NCI-H2107 (cell line): Measurements from ENCODE around the gene SLC23A3.

Experiments used
- DNase-seq: peaks from one replicate; lab custom pipeline; 2025; lab: John Stamatoyannopoulos, UW

SLC23A3 gene

DNA sequence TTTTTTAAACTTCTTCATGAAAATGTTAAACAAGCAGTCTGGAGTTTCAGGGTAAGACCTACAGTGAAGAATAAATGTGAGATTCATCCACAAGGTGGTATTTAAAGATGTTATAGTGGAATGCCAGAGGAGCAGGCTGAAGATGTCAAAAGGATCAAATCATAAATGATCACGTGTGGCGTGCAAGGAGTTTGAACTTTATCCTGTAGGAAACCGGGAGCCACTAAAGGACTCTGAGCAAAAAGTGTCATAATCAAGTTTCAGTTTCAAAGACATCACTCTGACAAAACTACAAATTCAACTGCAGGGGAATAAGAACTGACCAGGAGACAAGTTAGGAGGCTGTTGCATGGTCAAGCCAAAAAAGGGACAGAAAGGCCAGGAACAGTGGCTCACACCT is 29.1 kb downstream of the SLC23A3 start:
- no peak for DNase-seq

DNA sequence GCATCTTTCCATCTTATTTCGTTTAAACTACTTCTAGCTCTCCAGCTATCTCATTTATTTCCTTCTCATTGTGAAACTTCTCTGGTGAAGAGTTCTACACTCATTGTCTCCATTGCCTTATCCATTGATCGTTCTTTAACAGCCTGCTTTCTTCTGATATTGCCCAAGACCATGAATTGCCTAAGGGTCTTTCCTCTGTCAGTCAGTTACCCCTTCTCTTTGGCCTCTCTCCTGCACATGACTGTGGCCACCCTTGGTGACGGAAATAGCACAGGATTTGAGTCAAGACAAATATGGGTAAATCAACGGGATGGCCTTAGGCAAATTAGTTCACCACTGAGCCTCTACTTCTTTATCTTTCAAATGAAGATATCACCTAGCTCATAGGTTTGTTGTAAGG is 35.9 kb downstream of the SLC23A3 start:
- DNase-seq = no peak

DNA sequence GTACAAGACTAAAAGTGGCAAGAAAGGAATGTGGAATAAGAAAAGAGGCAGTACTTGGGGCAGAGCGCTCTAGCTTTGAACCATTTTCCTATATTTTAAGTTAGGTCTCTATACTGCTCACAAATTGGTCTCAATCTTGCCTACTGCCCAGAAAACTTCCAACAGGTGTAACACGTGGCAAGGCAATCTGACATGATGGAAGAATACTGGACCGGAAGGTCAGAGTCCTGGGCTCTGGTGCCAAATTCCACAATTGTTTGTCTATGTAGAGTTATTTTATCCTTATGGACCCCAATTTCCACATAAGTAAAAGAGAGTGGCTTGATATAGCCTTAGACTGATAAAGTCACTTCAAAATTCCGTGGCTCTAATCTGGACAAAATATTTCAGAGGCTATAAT is 38.1 kb downstream of the SLC23A3 start:
- no peak for DNase-seq

DNA sequence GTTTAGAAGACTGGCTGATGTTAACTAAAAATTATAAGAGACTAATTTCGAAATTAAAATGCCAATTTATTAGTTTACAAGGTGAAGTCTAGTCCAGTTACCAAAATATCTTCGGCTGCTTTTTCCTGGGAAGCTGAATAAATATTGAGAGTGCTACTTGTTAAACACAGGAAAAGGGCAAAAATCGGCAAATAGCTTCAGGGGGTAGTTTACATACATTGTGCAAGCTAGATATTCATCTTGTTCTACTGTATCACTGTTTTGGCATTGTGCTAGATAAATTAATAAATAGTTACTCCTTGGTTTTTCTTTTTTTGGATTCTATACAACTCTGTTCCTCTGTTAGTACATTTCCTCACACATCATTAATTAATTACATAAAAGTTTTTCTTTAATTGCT is 38.5 kb downstream of the SLC23A3 start:
- DNase-seq = no peak

DNA sequence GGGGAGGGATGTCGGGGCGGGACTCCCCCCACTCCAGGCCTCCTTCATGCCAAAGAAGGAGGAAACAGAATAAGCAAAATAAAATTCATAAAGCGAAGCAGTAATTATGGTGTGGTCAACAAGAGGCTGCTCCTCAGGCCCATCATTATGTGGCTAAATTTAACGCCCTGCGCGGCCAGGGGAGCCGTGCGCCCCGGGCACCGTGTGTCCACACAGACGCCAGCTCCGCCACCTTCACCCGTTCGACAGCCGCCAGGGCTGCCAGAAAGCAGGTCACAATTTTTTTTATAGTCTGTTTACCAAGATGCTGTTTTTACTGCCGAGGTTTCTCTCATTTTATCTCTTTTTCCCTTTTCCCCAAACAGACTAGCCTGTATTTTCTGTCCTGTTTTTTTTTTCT is 40.2 kb downstream of the SLC23A3 start:
- DNase-seq = no peak

DNA sequence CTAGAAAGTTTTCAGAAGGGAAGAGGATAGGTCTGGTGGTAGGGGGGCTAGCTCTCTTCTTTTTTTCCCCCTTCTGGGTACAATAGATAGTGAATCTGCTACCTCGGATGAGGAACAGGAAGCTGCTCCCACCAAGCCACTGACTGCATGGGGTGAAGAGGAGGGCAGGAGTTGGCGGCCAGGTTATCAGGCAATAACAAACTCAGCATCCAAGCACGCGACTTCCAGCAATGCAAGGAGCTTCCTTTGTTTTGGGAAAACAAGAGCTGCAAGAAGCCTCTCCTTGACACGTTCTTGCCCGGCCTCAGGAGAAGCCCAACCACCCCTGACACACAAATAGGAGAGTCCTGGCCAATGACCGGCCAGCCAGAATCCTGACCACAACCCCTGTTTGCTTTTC is 41.4 kb downstream of the SLC23A3 start:
- DNase-seq = no peak

DNA sequence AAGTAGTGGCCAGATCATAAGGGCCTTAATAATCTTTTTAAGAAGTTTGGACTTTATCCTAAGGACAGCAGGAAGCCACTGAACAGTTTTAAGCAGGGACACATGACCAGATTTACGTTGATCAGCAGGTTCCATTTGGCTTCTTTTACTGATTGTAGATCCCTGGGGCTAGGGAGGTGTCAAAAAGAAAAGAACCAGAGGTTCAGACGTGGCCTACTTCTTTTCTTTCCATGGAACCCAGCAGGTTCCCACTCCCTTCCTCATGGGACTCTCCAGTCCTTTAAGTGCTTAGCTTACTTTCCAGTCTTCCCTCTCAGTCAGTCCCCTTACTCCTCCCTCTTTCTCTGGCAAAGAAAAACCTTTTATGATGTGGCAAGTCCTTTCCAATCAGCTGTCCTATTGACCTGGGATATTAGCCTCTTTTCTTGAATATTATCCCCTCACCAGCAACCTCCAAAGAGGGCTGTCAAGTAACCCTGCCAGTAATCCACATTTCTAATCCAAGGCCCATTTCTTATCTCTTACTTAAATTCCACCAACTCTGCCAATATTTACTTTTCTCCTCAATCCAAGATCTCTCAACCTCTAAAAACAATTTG is 42.7 kb downstream of the SLC23A3 start:
- no peak for DNase-seq

DNA sequence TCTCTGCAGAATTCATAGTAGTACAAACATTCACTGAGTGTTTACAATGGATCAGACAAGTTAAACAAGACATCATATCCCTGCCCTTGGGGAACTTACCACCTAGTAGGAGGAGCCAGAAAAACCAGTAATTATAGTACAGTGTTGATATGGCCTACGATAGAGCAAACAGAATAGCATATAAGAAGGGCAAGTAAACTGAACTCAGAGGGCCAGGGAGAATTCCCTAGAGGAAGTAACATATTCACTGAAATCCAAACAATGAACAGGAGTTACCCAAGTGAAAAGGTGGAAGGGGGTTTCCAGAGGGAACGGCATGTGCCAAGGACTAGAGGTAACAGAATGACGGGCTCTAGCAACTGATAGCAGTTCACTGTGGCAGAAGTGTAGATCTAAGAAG is 43.3 kb downstream of the SLC23A3 start:
- DNase-seq = no peak

DNA sequence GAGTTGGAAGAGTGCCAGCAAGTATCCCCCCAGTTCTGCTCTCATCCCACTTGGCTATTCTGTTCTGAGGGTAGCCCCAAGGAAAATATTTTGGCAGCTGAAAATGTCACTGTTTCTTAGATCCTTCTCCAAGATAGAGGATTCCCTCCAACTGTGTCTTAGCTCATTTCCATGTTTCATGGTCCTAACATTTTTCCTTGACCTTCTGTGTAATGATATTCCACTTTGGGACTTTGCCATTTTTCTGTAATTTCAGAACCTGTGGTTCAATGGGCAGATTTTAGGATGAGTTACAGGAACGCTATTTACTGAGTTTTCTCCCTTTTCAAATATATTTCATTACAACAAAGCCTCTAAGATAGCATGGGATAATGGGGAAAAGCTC is 44.0 kb downstream of the SLC23A3 start:
- no peak for DNase-seq

DNA sequence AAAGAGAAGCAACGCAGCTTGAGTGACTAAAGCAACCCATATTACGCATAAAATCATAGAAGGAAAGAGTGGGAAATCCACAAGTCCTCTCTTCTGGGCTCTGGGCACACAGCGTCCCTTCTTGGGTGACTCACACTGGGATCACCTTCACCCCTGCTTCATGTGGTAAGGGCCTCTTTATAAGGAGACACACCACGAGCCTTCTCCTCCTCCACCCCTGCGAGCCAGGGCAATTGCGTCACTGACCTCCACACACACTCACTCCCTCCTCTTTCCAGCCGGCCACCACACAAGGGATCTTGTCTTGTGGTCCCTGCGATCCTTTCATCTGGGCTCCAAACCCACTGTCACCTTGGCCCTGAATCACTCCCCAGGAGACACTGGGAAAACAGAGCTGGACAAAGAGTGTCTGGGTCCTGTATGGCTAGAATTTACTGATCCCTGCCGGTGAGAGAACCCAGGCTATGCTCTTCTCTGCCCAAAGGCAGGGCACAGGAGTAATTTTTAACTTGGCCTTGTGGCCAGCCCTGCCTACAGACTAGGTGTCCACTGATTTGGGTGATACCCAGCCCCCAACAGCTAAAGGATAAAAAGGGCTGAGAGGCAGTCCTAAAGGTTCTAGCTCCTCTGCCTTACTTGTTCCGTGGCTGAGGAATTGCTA is 44.5 kb downstream of the SLC23A3 start:
- no peak for DNase-seq

DNA sequence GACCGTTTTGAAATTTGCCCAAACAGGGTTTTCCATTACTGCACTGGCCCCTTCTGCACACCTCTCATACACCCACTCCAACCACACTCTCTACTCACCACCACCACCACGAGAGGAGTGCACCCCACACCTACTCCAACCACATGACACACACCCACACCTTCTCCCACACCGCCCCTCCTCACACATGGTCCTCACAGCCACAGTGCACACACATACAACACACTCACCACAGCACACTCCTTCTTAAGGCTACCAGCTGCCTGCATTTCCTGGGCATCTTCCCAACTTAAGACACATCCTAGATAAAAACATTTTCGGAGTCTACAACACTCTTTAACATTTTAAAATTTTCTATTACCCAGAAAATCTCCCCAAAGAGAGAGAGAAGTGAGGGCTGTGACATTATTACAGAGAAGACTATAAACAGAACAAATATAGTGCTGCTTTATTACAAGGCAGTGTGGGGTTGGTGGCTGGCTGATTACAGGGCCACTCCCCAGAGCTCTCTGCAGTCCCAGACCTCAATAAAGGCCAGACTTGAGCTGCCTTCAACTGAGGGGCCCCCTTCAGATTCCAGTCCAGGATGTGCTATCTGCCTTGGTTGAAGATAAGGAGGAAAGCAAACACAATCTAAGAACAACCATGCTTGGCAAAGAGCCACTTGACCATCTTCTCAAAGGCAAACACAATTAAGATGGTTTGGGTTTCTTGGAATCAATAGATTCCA is 45.3 kb downstream of the SLC23A3 start:
- DNase-seq = no peak

DNA sequence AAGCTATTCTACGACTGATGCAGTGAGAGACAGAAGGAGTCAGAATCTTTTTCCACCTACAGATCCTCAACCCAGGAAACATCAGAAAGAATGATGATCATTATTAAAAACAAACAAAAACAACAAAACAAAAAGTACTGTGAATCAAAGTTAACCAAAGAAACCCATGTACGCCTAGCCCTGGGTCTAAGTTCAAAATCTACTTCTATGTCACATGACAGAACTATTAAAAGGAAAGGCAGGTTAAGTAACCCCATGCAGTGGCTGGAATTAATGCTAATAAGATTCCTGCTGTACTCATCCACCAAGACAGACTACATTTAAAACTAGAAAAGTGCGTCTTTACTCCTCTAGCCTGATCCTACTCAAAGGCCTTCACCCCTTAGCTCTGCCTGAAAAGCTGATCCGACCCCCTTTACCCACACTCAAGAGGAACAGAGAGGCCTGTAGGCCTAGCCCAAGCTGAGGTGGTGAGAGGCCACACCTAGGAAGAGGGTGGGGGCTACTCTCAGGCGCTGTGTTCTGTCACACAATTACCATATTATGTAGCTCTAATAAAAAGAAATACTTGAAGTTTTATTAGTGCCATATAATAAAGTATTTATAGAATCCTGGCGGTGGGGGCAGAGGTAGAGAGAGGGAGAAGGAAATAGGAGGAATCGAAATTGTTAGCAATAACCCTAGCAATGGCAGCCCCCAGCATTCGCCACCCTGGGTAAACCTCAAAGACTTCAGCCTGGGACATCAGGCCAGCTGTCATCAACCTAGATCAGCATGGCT is 46.3 kb downstream of the SLC23A3 start:
- no peak for DNase-seq

DNA sequence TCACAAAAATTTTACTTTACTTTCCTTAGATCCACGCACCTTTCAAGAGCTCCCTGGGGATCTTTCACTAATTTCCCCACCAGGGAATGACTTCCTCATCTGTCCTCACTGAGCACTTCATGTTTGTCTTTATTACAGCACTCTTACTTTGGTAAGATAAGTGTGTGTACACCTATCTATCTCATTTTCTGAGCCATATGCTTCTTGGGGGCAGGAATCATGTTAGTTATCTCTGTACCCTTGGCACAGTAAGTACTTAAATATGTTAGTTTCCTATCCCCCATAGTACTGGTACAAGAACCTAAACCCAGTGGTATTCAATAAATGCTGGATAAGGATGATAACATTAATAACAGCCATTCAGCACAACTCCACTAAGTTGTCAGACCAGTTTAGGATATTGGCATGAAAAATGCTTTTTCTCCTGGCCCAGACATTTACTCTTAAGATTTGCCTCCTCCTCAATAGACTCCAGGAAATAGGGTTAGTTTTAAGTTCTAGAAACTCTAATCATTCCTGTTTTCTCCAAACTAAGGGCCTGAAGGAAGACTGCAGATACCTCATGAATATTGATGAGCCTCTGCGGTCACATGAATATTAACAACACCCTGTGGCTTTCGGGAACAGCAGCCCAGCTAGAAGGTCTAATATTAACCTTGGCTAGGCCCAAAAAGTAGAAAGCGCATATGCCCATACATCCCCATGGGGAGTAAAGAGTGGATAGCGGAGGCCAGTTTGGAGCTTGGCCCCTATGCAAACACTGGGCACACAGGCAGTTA is 47.4 kb downstream of the SLC23A3 start:
- DNase-seq = no peak

DNA sequence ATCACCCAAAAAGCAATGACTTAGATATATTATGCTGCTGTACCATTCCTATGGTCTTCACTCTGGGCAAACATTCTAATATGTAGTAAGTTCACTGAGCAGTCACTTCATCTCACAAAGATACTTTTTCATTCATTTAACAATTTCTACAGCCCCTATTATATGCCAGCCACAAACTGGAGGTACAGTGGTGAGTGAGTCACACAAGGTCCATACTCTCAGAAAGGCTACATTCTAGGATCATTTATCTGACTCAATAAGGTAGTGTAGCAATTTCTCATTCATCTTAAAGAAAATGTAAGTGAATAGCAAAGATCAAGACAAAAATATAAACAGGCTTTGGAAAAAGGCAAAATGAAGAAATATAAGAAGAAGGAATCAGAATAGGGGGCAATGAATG is 49.7 kb downstream of the SLC23A3 start:
- no peak for DNase-seq

DNA sequence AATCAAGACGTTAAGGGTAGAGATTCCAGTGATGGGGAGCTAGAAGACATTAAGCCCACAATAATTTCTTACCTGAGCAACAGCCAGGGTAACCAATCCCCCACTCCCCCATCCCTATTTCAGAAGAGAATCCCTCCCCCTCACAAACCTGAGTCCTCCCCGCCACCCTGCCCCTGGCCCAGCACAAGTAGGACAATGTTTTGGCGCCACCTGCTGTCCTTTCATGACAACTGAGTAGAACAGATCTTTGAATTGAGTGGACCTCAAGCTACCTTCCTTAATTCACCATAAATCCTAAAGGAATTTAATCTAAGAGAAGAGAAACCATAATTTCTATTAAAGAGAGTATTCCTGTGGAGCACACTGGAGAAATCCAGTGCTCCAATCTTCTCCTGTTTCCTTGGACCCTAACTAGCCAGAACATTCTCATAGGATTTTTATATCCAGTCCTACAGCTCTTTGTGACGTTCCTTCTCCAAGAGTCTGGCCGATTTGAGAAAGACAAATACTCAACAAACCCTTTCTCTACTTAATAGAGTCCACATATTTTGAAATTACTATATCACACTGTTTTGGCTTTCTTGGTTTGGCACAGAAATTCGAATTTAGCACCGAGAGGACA is 50.3 kb downstream of the SLC23A3 start:
- DNase-seq = no peak

DNA sequence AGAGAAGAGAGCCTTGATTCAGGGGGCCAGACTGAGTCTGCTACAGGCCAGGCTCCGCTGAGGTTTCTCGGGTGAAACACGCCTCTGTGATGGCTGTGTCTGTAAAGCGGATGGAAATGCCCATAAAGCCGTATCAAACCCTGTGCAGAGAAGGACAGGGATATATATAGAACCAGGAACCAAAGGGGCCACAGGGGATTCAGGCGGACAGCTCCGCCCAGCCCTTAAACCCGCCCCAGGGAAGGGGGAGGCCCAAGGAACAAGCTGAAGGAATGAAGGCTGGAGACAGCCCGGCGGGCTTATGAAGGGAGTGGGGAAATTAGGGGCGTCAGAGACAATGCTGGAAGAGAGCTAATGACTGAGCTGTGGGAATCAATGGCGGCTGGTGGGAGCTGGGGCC is 51.3 kb downstream of the SLC23A3 start:
- DNase-seq = no peak

DNA sequence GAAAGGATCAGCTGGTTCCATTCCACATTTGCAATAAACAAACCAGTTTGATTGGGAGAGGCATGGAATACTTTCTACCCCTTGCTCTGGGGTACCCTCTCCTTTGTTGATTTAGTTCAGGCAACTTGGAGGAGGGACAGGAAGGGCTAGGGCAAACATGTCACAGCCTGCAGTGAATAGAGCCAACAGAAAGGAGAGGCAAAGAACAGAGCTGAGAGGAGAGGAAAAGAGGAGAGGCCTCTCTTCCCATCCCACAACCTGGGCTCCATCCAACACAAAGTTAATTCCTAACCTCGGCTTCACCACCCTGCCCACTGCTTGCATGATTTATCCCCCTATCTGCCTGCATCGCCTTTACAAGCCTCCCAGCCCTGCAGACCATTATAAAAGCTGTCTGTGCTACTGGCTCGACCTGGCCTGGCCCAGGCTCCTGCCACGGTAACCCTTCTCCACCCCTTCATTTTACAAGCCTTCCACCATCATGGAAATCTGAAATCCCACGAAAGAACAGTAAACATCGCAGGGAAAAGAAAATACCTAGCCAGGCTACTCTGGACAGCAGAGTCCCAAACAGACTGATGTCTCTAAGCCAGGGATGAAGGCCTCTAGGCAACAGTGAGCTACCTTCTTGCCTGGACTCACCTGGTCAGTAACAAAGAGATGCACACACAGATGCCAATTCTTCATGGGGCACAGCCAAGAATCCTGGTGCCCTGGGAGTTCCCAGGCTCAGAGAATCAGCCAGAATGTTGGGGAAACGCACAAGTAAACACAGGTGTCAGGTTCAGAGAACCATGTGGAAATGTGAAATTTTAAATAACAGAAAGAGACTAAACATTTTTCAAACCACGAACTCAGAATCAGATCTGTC is 52.8 kb downstream of the SLC23A3 start:
- DNase-seq = no peak

DNA sequence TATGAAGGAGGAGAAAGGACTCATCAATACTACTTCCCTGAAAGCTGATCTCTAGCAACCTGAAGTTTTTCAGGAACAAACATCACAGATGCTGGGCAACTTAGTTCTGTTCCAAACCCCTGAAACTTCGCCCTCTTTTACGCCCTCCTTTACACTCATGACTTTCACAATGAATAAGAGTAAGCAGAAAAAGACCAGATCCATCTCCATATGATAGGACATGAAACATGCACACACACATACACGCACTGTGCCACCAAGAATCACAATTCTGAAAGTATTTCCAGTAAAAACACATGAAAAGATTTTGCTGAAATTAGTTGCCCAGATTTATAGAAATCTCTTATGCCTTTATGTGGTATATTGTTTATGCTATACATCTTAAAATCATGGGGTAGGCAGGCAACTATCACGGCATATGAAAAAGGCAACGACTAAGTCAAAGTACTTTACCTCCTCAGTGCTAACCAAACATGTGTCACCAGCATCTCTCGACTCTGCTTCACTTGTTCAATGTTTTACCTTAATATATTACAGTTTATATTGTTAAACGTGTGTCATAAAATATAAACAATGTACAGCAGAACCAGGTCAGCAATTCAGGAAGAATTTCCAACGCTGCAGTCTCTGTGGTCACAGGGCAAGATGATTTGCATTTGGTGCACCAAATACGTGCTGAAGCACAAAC is 57.0 kb downstream of the SLC23A3 start:
- DNase-seq = no peak

DNA sequence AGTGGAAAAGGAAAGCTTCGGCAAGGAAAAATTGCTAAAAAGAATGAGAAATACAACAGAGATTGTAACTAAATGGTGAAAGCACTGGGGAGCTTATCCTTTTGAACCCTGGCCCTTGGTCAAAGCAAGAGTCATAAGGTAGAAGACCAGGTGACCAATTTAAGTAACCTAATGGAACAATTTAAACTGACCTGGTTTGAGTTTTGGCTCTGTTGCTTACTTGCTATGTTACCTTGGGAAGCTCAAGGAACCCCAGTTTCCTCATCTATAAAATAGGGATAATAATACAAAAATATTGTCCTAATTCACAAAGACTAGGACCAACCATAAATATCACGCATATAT is 57.8 kb downstream of the SLC23A3 start:
- no peak for DNase-seq
